Measurements from ENCODE around the gene TMEM247. TPM values are rescaled to one million over a fixed set of nuclear protein-coding genes. Genes with fewer than 3 reads are reported as not detected.

TMEM247 gene
- total RNA-seq = not detected in 2 replicates
- long read RNA-seq = 0 reads

- no peak within 1 kb of the TSS for H3K27ac Mint-ChIP-seq
- H3K4me1 Mint-ChIP-seq (ENCODE audit: low read depth) = no peaks in the 10 kb centered on the region
- TF ChIP-seq CTCF (IDR thresholded peaks at IDR 0.05; ENCODE audit: unreplicated experiment) = no peak
- DNase-seq (ENCODE audit: low spot score, unreplicated experiment) = no peak
- H3K27me3 Mint-ChIP-seq = peaks cover 7% of the 10 kb centered on the region
- peaks cover 20% of the 10 kb centered on the region for H3K9me3 Mint-ChIP-seq (ENCODE audit: low read depth)
- no peaks in the 10 kb centered on the region for H3K36me3 Mint-ChIP-seq (ENCODE audit: insufficient read depth)
- no peak within 1 kb of the TSS for H3K4me3 Mint-ChIP-seq (ENCODE audit: low read depth)
Measured at GRCh38 chr2:46479265-46479664, at the start of gene TMEM247. TSS of gene TMEM247 (plus strand) at chr2:46479565.

GRCh38 chr2:46430413-46430812 lies 49.0 kb upstream of the TMEM247 start:
- no peak overlapping the region for H3K4me3 Mint-ChIP-seq (ENCODE audit: low read depth)
- no peaks in the 10 kb centered on the region for H3K4me1 Mint-ChIP-seq (ENCODE audit: low read depth)

DNA sequence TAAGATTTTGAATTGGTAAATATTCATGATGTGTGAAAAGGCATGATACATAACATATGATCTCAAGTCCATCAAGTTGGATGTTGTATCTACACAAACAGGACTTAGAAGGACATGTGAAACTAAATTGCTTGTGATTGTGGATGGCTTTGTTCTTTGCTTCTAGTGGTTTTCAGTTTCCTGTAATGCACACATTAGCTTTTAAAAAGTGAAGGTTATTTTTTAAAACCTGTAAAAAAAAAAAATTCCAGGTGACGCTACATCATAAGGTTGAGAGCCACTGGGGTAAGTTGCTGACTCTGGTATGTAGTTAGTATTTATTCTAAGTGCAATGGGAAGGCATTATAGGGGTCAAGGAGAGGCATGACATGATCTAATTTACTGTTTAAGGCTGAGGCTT lies 48.4 kb upstream of the TMEM247 start:
- H3K4me3 Mint-ChIP-seq (ENCODE audit: low read depth) = no peak overlapping the region
- H3K4me1 Mint-ChIP-seq (ENCODE audit: low read depth) = no peaks in the 10 kb centered on the region
- no peak overlapping the region for H3K27ac Mint-ChIP-seq

More at GRCh38 chr2:46430413-46430812, 49.0 kb upstream of the TMEM247 start:
- DNase-seq (ENCODE audit: low spot score, unreplicated experiment) = no peak
- H3K36me3 Mint-ChIP-seq (ENCODE audit: insufficient read depth) = no peaks in the 10 kb centered on the region
- no peak for TF ChIP-seq CTCF (IDR thresholded peaks at IDR 0.05; ENCODE audit: unreplicated experiment)
- H3K9me3 Mint-ChIP-seq (ENCODE audit: low read depth) = no peaks in the 10 kb centered on the region
- no peak overlapping the region for H3K27ac Mint-ChIP-seq
- H3K27me3 Mint-ChIP-seq = peaks cover 2% of the 10 kb centered on the region

GRCh38 chr2:46431481-46432235 lies 47.7 kb upstream of the TMEM247 start:
- Mint-ChIP-seq H3K27me3 (peaks cover 2% of the 10 kb centered on the region), H3K9me3 (ENCODE audit: low read depth) (no peaks in the 10 kb centered on the region), H3K4me3 (ENCODE audit: low read depth) (no peak overlapping the region), H3K4me1 (ENCODE audit: low read depth) (no peaks in the 10 kb centered on the region), H3K27ac (no peak overlapping the region), H3K36me3 (ENCODE audit: insufficient read depth) (no peaks in the 10 kb centered on the region)
- DNase-seq (ENCODE audit: low spot score, unreplicated experiment) = no peak
- TF ChIP-seq CTCF (IDR thresholded peaks at IDR 0.05; ENCODE audit: unreplicated experiment) = no peak

More for the DNA sequence above, 48.4 kb upstream of the TMEM247 start:
- no peak for DNase-seq (ENCODE audit: low spot score, unreplicated experiment)
- TF ChIP-seq CTCF (IDR thresholded peaks at IDR 0.05; ENCODE audit: unreplicated experiment) = no peak
- Mint-ChIP-seq H3K9me3 (ENCODE audit: low read depth) (no peaks in the 10 kb centered on the region), H3K27me3 (peaks cover 2% of the 10 kb centered on the region), H3K36me3 (ENCODE audit: insufficient read depth) (no peaks in the 10 kb centered on the region)

- Mint-ChIP-seq H3K27ac (no peak overlapping the region), H3K4me3 (ENCODE audit: low read depth) (no peak overlapping the region), H3K36me3 (ENCODE audit: insufficient read depth) (no peaks in the 10 kb centered on the region), H3K4me1 (ENCODE audit: low read depth) (peaks cover 4% of the 10 kb centered on the region), H3K27me3 (peaks cover 5% of the 10 kb centered on the region), H3K9me3 (ENCODE audit: low read depth) (no peaks in the 10 kb centered on the region)
- DNase-seq (ENCODE audit: low spot score, unreplicated experiment) = no peak
- no peak for TF ChIP-seq CTCF (IDR thresholded peaks at IDR 0.05; ENCODE audit: unreplicated experiment)
Measured at GRCh38 chr2:46434851-46435273, 44.5 kb upstream of the TMEM247 start.
